Body of pancreas (tissue), 4 donors: Measurements from ENCODE around the gene UBE2L3. TPM values are rescaled to one million over a fixed set of nuclear protein-coding genes. Genes with fewer than 3 reads are reported as not detected.

Experiments
- ATAC-seq: fragments of 150-250 bp; one replicate; pipeline ENCODE4 v1.9.1; 2016
- DNase-seq, 4 donors: peaks; one replicate each; pipeline ENCODE4 v3.0.0-alpha.2; 2019
- H3K27ac ChIP-seq, 4 donors: fragments of 200-600 bp; sonication (generic); 1 replicate in 3 of 4; 2 replicates in 1 of 4; pipeline versions ENCODE4 v1.5.1 to v1.6.1; 2016 to 2019; ENCODE audit warnings: mild to moderate bottlenecking in 1 of 4, mixed read lengths in 1 of 4, moderate library complexity in 1 of 4
- H3K27me3 ChIP-seq, 2 donors: fragments of 200-600 bp; sonication (generic); one replicate each; pipeline ENCODE4 v1.6.0; 2016; ENCODE audit warnings: mild to moderate bottlenecking in 1 of 2
- H3K36me3 ChIP-seq, 2 donors: fragments of 200-600 bp; sonication (generic); replicated peaks in 1 of 2; 2 replicates each; pipeline ENCODE4 v1.5.1; 2016; ENCODE audit warnings: low read depth in 2 of 2; ENCODE audit not compliant: insufficient read depth in 1 of 2
- H3K4me1 ChIP-seq: fragments of 200-600 bp; sonication (generic); one replicate; pipeline ENCODE4 v1.6.0; 2016
- H3K4me3 ChIP-seq, 2 donors: fragments of 200-600 bp; sonication (generic); 1 replicate in 1 of 2; 2 replicates in 1 of 2; pipeline ENCODE4 v1.5.1; 2016 to 2019
- H3K9me3 ChIP-seq, 3 donors: fragments of 200-600 bp; sonication (generic); 1 replicate in 2 of 3; 2 replicates in 1 of 3; pipeline ENCODE4 v1.5.1; 2016
- CTCF ChIP-seq, 7 experiments: fragments of 450-650 bp in 4 of 7; fragments of 200-600 bp in 3 of 7; sonication (generic) in 3 of 7; IDR thresholded peaks; one replicate each; pipeline ENCODE4 v1.5.1; 2016 to 2019; ENCODE audit warnings: antibody characterized with exemption in 7 of 7
- POLR2A ChIP-seq, 3 donors: fragments of 450-650 bp; IDR thresholded peaks; one replicate each; pipeline ENCODE4 v1.6.1; 2016; ENCODE audit warnings: antibody characterized with exemption in 3 of 3, mild to moderate bottlenecking in 2 of 3
- WGBS, 2 donors: methylation state at CpG; one replicate each; pipeline ENCODE4 v1.1.5; 2017; 5-methylcytosine and 5-hydroxymethylcytosine counted together
- intact Hi-C: fragments of 100-400 bp; cut with DNase I; formaldehyde crosslinking; loops from one replicate; pipeline ENCODE4 v1.15.1; 2023
- total RNA-seq, 2 donors: library from RNA; depleted of rRNA; stranded (reverse); fragments of >200 nt; gene quantifications; one replicate each; pipeline ENCODE4 v1.1.0, GENCODE V29; 2016

The UBE2L3 gene
- total RNA-seq, 2 donors from 2014 or later, result 17.4 to 33.3 TPM

DNA sequence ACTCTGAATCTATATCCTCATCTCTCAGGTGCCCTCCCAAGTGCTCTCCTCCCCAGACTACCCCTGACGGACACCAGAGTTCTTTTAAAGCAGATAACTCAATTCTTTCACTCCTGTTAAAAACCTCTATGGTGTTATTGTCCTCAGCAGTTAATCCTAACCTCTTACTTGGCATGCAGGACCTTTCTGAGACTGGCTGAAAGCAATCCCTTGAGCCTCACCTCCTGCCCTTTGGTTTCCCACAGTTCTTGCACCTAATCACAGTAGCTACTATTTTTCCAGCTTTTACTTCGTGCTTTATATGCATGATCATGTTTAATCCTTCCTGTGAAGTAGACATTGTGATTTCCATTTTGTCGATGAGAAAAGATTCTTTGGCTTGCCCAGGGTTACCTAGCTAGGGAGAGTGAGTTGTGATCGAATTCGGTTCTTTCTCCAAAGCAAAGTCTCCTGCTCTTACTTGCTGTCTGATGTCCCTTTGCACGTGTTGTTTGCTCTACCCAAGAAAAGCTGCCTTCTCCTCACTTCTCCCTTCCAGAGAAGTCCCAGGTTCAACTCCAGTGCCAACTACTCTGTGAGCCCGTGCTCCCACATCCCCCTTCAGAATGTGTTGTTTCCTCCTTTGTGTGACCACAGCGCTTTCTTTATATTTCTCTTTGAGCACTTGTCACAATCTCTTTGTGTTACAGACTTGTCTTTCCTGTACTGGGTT, 2.1 kb downstream of the UBE2L3 start:
- Histone ChIP-seq H3K27me3 (no peaks in the 10 kb centered on the region), H3K9me3 (no peaks in the 10 kb centered on the region), H3K4me1 (peaks cover 75% of the 10 kb centered on the region), H3K36me3 (no peaks in the 10 kb centered on the region), H3K4me3 (no peak overlapping the region), H3K27ac (no peak overlapping the region)
- intact Hi-C loops, result no loop called here
- WGBS, 2 donors, result 40 to 52% methylated on average over 8 of the region's 8 CpGs
- TF ChIP-seq CTCF (IDR thresholded peaks at IDR 0.05) (no peak), POLR2A (IDR thresholded peaks at IDR 0.05) (no peak)
- ATAC-seq (no peak), DNase-seq (no peak)

DNA sequence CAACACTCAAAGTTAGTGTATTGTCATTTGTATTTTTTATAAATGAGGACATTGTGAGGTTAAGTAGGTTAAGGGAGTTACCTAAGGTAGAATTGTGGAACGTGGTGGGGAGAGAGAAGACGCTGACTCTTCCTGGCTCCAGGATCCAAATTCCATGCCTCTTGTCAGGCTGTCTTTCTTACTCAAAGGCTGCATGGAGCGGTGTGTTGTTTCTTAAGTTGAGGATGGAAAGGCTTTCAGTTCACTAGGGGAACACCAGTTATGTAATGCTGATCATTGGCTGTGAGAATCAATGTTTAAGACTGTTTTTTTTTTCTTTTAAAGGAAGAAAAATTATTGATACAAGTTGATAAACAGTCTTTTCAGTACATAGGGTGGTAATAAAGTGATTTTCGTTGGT, 2.9 kb downstream of the UBE2L3 start:
- H3K36me3 ChIP-seq, result no peaks in the 10 kb centered on the region
- no peak overlapping the region for H3K27ac ChIP-seq
- WGBS, 2 donors, result 50 to 63% methylated on average over 4 of the region's 4 CpGs
- intact Hi-C loops, result no loop called here
- no peak overlapping the region for H3K4me3 ChIP-seq
- H3K27me3 ChIP-seq, result no peaks in the 10 kb centered on the region
- ATAC-seq (no peak), DNase-seq (no peak)
- TF ChIP-seq POLR2A (IDR thresholded peaks at IDR 0.05), result no peak
- peaks cover 81% of the 10 kb centered on the region for H3K4me1 ChIP-seq
- no peaks in the 10 kb centered on the region for H3K9me3 ChIP-seq

DNA sequence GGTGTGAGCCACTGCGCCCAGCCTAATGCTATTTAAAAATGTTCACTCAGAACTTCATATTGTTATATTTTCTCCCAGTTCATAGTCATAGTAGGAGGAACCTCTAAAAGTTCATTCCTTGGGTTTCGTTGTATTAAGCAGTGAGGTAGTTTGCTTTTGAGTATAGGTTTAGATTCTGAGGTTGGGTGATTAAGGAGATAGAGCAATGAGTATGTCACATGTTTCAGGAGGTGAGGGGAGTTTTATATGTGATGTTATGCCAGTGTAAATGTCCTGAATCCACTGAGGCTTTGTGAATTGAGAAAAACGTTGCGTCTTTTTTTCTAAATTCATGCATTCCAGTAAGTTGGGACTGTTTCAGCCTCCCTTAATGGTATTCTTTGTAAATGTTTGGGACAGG, 4.2 kb downstream of the UBE2L3 start:
- no peak for ATAC-seq
- H3K36me3 ChIP-seq, result no peaks in the 10 kb centered on the region
- no peak for DNase-seq
- 87 to 89% methylated on average over 4 of the region's 4 CpGs for WGBS, 2 donors
- no peaks in the 10 kb centered on the region for H3K27me3 ChIP-seq
- TF ChIP-seq POLR2A (IDR thresholded peaks at IDR 0.05) (no peak), CTCF (IDR thresholded peaks at IDR 0.05) (no peak)
- peaks cover 79% of the 10 kb centered on the region for H3K4me1 ChIP-seq
- H3K27ac ChIP-seq, result no peak overlapping the region
- intact Hi-C loops, result no loop called here
- H3K4me3 ChIP-seq, result no peak overlapping the region
- no peaks in the 10 kb centered on the region for H3K9me3 ChIP-seq

- 44 to 51% methylated on average over 6 of the region's 6 CpGs for WGBS, 2 donors
- H3K36me3 ChIP-seq, result no peaks in the 10 kb centered on the region
- DNase-seq, result no peak
- no peaks in the 10 kb centered on the region for H3K9me3 ChIP-seq
- no peak for ATAC-seq
- H3K27me3 ChIP-seq, result no peaks in the 10 kb centered on the region
- intact Hi-C loops, result no loop called here
- no peak overlapping the region for H3K27ac ChIP-seq
- H3K4me3 ChIP-seq, result no peak overlapping the region
- TF ChIP-seq POLR2A (IDR thresholded peaks at IDR 0.05) (no peak), CTCF (IDR thresholded peaks at IDR 0.05) (no peak)
- H3K4me1 ChIP-seq, result peaks cover 82% of the 10 kb centered on the region
Measured at GRCh38 chr22:21573293-21573734, 5.8 kb downstream of the UBE2L3 start.

- ATAC-seq (peak; percentile 7), DNase-seq (no peak)
- no peaks in the 10 kb centered on the region for H3K36me3 ChIP-seq
- H3K4me1 ChIP-seq, result peaks cover 80% of the 10 kb centered on the region
- no peaks in the 10 kb centered on the region for H3K27me3 ChIP-seq
- TF ChIP-seq CTCF (IDR thresholded peaks at IDR 0.05) (no peak), POLR2A (IDR thresholded peaks at IDR 0.05) (no peak)
- peak overlapping the region; percentile 11 to 64 (median 33) for H3K27ac ChIP-seq
- WGBS, 2 donors, result 54 to 68% methylated on average over 3 to 5 of the region's 5 CpGs
- H3K9me3 ChIP-seq, result no peaks in the 10 kb centered on the region
- intact Hi-C loops, result no loop called here
- no peak overlapping the region for H3K4me3 ChIP-seq
Measured at GRCh38 chr22:21573750-21574494, 6.4 kb downstream of the UBE2L3 start.
